K562 (cell line): ENCODE data around the gene TMC5. TPM values are rescaled to one million over a fixed set of nuclear protein-coding genes. Genes with fewer than 3 reads are reported as not detected.

Source experiments
- ATAC-seq: fragments of 200-7000 bp; cut with Tn5 transposase; 3 replicates; pipeline ENCODE4 v1.9.1; 2020; ENCODE audit warnings: moderate library complexity
- BruUV-seq: library from RNA; stranded (reverse); fragments of 400-500 nt; replicated peaks from 2 replicates; lab custom pipeline; 2021; lab: Mats Ljungman, UMichigan
- CTCF ChIA-PET: fragments of 300-600 bp; formaldehyde crosslinking; extraction: SDS; loops from one replicate; lab custom pipeline; 2021; ENCODE audit warnings: low intra/inter-chr PET ratio; lab: Yijun Ruan, JAX
- POLR2A ChIA-PET: fragments of 300-600, 350-650 bp; sonication (Branson Sonifier 250); formaldehyde crosslinking; extraction: SDS; loops from one replicate; lab custom pipeline; 2021; ENCODE audit warnings: antibody characterized with exemption, inconsistent platforms; lab: Yijun Ruan, JAX
- DNase-seq, 4 experiments: peaks; one replicate each; pipeline versions ENCODE4 v3.0.0 to v3.0.0-alpha.2; 2011 to 2018; ENCODE audit warnings: low spot score in 3 of 4, mixed read lengths in 3 of 4; ENCODE audit errors: extremely low read depth in 1 of 4
- FAIRE-seq: peaks from 2 replicates; lab custom pipeline; 2011; peaks lifted over from hg19 to GRCh38; lab: Jason Lieb, UNC
- H2AFZ ChIP-seq: 2 replicates; pipeline ENCODE4 v1.6.0; 2011; ENCODE audit warnings: low read depth, low read length, control low read depth, inconsistent platforms
- H3K27ac ChIP-seq: fragments of 200-600 bp; 3 replicates; pipeline ENCODE4 v1.8.0; 2011; ENCODE audit warnings: low read depth, mild to moderate bottlenecking, control low read depth, inconsistent platforms, low read length, moderate library complexity, mixed read lengths; ENCODE audit errors: extremely low read depth
- H3K27me3 ChIP-seq, 2 experiments: fragments of 300-600 bp in 1 of 2; 2 replicates in 1 of 2; 3 replicates in 1 of 2; pipeline versions ENCODE4 v1.6.0 to v1.8.0; 2011; ENCODE audit warnings: inconsistent platforms in 2 of 2, low read length in 2 of 2, mild to moderate bottlenecking in 1 of 2, mixed read lengths in 1 of 2, moderate library complexity in 1 of 2; ENCODE audit not compliant: control insufficient read depth in 2 of 2, insufficient read depth in 2 of 2
- H3K36me3 ChIP-seq: fragments of 300-600 bp; 3 replicates; pipeline ENCODE4 v1.8.0; 2011; ENCODE audit warnings: mild to moderate bottlenecking, low read length, inconsistent platforms; ENCODE audit not compliant: control insufficient read depth, insufficient read depth
- H3K4me1 ChIP-seq, 2 experiments: fragments of 200-600 bp in 1 of 2; replicated peaks in 1 of 2; 2 replicates in 1 of 2; 3 replicates in 1 of 2; pipeline versions ENCODE4 v1.5.1 to v1.8.0; 2011; ENCODE audit warnings: inconsistent platforms in 2 of 2, low read length in 2 of 2, mild to moderate bottlenecking in 1 of 2, mixed read lengths in 1 of 2, moderate library complexity in 1 of 2; ENCODE audit not compliant: control insufficient read depth in 2 of 2, insufficient read depth in 2 of 2
- H3K4me2 ChIP-seq: 2 replicates; pipeline ENCODE4 v1.6.1; 2011; ENCODE audit warnings: low read length, control low read depth, inconsistent platforms, mixed read lengths; ENCODE audit not compliant: insufficient read depth
- H3K4me3 ChIP-seq: fragments of 200-600 bp; sonication (generic), shearing (Covaris generic); 2 replicates; pipeline ENCODE4 v1.5.1; 2016; ENCODE audit warnings: control low read depth, inconsistent platforms
- H3K79me2 ChIP-seq: fragments of 200-600 bp; 3 replicates; pipeline ENCODE4 v1.8.0; 2011; ENCODE audit warnings: low read length, inconsistent platforms; ENCODE audit not compliant: control insufficient read depth, insufficient read depth
- H3K9ac ChIP-seq, 2 experiments: 2 replicates each; pipeline versions ENCODE4 v1.6.0 to v1.6.1; 2011; ENCODE audit warnings: low read depth in 2 of 2, low read length in 2 of 2, control low read depth in 1 of 2, inconsistent platforms in 1 of 2, mild to moderate bottlenecking in 1 of 2, mixed read lengths in 1 of 2; ENCODE audit not compliant: insufficient read depth in 1 of 2
- H3K9me1 ChIP-seq: one replicate; pipeline ENCODE4 v1.6.0; 2011; ENCODE audit warnings: inconsistent platforms, mild to moderate bottlenecking, low read length, moderate library complexity; ENCODE audit not compliant: control insufficient read depth, insufficient read depth
- H3K9me3 ChIP-seq: replicated peaks from 2 replicates; pipeline ENCODE4 v1.5.1; 2011; ENCODE audit warnings: low read depth, low read length, inconsistent platforms; ENCODE audit not compliant: control insufficient read depth, insufficient read depth
- H4K20me1 ChIP-seq: replicated peaks from 2 replicates; pipeline ENCODE4 v1.6.1; 2011; ENCODE audit warnings: low read length, inconsistent platforms, mixed read lengths; ENCODE audit not compliant: control insufficient read depth, insufficient read depth
- ELF2 ChIP-seq: fragments of 250-450 bp; sonication (Bioruptor Pico); IDR thresholded peaks from 2 replicates; pipeline ENCODE4 v1.5.0; 2021; ENCODE audit warnings: mild to moderate bottlenecking
- IFI16 ChIP-seq: fragments of 250-450 bp; sonication (Bioruptor Pico); IDR thresholded peaks from 2 replicates; pipeline ENCODE4 v2.1.2; 2022; ENCODE audit warnings: mild to moderate bottlenecking, inconsistent platforms
- KLF1 ChIP-seq: fragments of 450-650 bp; IDR thresholded peaks from 2 replicates; pipeline ENCODE4 v1.6.1; 2016; ENCODE audit warnings: missing genetic modification characterization, missing compliant biosample characterization
- WGBS: fragments of 100-300 bp; shearing (Covaris generic); methylation state at CpG from one replicate; pipeline ENCODE4 v1.1.6; 2016; ENCODE audit warnings: low coverage, mixed read lengths; ENCODE audit not compliant: insufficient coverage; ENCODE audit errors: missing lambda C conversion rate; 5-methylcytosine and 5-hydroxymethylcytosine counted together
- in situ Hi-C: fragments of 300-500 bp; cut with MboI; formaldehyde crosslinking; loops from 4 replicates; pipeline ENCODE4 v1.15.0; 2018; ENCODE audit warnings: inconsistent platforms, mixed read lengths
- intact Hi-C: fragments of 100-400 bp; cut with micrococcal nuclease; formaldehyde crosslinking; loops from 2 replicates; pipeline ENCODE4 v1.14.2; 2022
- polyA plus RNA-seq, 8 experiments: library from polyadenylated mRNA; depleted of rRNA in 4 of 8; stranded (reverse) in 5 of 8; unstranded in 3 of 8; fragments of >200 nt; fragmentation: Nextera tagmentation in 2 of 8; fragmentation: Illumina TruSeq in 1 of 8; extraction: Ambion mirVana in 2 of 8; extraction: Trizol in 1 of 8; gene quantifications; 2 replicates each; pipeline versions ENCODE4 v1.2.1 to v1.2.3, GENCODE V29; 2011 to 2014; ENCODE audit warnings: inconsistent platforms in 1 of 8, missing spikeins in 1 of 8
- total RNA-seq, 7 experiments: library from RNA; depleted of rRNA in 6 of 7; stranded (reverse); fragments of >200 nt in 6 of 7; fragmentation: Illumina TruSeq in 2 of 7; extraction: Trizol in 2 of 7; gene quantifications; 2 replicates each; pipeline versions ENCODE4 v1.2.1 to v1.2.3, GENCODE V29; 2011 to 2021; ENCODE audit warnings: low replicate concordance in 1 of 7
- TF ChIP-seq, protein P1 (sequence below): sonication (generic); formaldehyde crosslinking; IDR thresholded peaks from 2 replicates; pipeline ENCODE4 v1.9.0; 2022; ENCODE audit warnings: mild to moderate bottlenecking, missing genetic modification reagents
- TF ChIP-seq, protein P2 (sequence below): sonication (generic); formaldehyde crosslinking; IDR thresholded peaks from 2 replicates; pipeline ENCODE4 v1.5.0; 2020; ENCODE audit warnings: missing genetic modification reagents

Gene TMC5
- total and polyA plus RNA-seq, 9 of the 15 experiments (the other 6 are each of a cell fraction or from before 2014, with no cell fraction given): 0.83 to 2.6 (median 1.6) TPM

DNA sequence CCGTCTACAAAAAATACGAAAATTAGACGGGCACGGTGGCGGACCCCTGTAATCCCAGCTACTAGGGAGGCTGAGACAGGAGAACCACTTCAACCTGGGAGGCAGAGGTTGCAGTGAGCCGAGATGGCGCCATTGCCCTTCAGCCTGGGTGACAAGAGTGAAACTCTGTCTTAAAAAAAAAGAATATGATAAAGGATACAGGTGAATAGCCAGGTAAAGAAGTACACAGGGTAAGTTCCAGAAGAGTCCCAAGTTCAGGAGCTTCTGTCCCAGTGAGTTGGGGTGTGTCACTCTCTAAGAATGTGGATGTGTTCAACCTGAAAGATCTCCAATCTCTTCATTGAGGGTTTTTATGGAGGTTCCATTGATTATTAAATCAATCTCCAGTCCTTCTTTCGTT is 6.8 kb downstream of the TMC5 start (continued):
- TF ChIP-seq IFI16: no peak
- TF ChIP-seq KLF1 (tag): no peak

- Histone ChIP-seq H3K9me1 (no peaks in the 10 kb centered on the region), H3K79me2 (no peaks in the 10 kb centered on the region), H3K27me3 (peaks cover 4 to 11% of the 10 kb centered on the region in 2 experiments; a peak in 3 of 5 replicates), H3K27ac (no peak overlapping the region), H2AFZ (no peak overlapping the region), H3K9ac (no peak overlapping the region), H3K4me2 (no peak overlapping the region), H3K4me1 (peaks cover 0 to 6% of the 10 kb centered on the region in 2 experiments; a peak in 1 of 5 replicates), H4K20me1 (no peaks in the 10 kb centered on the region), H3K9me3 (no peaks in the 10 kb centered on the region), H3K4me3 (no peak overlapping the region), H3K36me3 (no peaks in the 10 kb centered on the region)
- no TSS peak for BruUV-seq
- no peak for DNase-seq
- 26% methylated on average over 3 of the region's 3 CpGs for WGBS
- CTCF ChIA-PET: no interaction called here
- intact Hi-C loops (no loop called here), in situ Hi-C loops (no loop called here)
- FAIRE-seq: no peak
- no peak for ATAC-seq
- TF ChIP-seq, protein P1, sequence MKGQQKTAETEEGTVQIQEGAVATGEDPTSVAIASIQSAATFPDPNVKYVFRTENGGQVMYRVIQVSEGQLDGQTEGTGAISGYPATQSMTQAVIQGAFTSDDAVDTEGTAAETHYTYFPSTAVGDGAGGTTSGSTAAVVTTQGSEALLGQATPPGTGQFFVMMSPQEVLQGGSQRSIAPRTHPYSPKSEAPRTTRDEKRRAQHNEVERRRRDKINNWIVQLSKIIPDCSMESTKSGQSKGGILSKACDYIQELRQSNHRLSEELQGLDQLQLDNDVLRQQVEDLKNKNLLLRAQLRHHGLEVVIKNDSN (CRISPR knock-in tag): peak; percentile 13; the same call in 1 of the 2 replicates
- TF ChIP-seq, protein P2, sequence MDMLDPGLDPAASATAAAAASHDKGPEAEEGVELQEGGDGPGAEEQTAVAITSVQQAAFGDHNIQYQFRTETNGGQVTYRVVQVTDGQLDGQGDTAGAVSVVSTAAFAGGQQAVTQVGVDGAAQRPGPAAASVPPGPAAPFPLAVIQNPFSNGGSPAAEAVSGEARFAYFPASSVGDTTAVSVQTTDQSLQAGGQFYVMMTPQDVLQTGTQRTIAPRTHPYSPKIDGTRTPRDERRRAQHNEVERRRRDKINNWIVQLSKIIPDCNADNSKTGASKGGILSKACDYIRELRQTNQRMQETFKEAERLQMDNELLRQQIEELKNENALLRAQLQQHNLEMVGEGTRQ (CRISPR knock-in tag): peak; percentile 61
- no peak for TF ChIP-seq ELF2 (CRISPR knock-in tag)
- POLR2A ChIA-PET: interaction anchor here (1.1 kb wide), 1 partner anchor 12 kb away, joined by 4 read pairs; no protein-coding TSS in a partner anchor
Observed at GRCh38 chr16:19430345-19430744, 12.7 kb downstream of the TMC5 start.
